ENCODE measurements around the gene CTNNA2. TPM values are rescaled to one million over a fixed set of nuclear protein-coding genes. Genes with fewer than 3 reads are reported as not detected.

The CTNNA2 gene
- total RNA-seq, 1 donor from 2014 or later: 43.5 TPM

GRCh38 chr2:79630060-79630459 lies 117.2 kb downstream of the CTNNA2 start:
- Histone ChIP-seq H3K4me3 (no peak overlapping the region), H3K27ac (no peak overlapping the region), H4K20me1 (ENCODE audit: low read depth) (no peaks in the 10 kb centered on the region), H3K4me1 (no peaks in the 10 kb centered on the region), H3K79me2 (ENCODE audit: low read depth) (no peaks in the 10 kb centered on the region), H3K36me3 (no peaks in the 10 kb centered on the region), H3K27me3 (no peaks in the 10 kb centered on the region), H3K4me2 (no peak overlapping the region), H2AFZ (replicated peaks) (no peak overlapping the region), H3F3A (ENCODE audit: low read depth) (no peaks in the 10 kb centered on the region), H3K9me3 (ENCODE audit: low read depth) (no peaks in the 10 kb centered on the region), H3K9ac (no peak overlapping the region)
- H3K27me3 Mint-ChIP-seq (ENCODE audit: insufficient read depth, low read depth): no peaks in the 10 kb centered on the region
- H3K27ac Mint-ChIP-seq: no peak overlapping the region
- peaks cover 8% of the 10 kb centered on the region for H3K9me3 Mint-ChIP-seq
- H3K4me3 Mint-ChIP-seq: no peak overlapping the region
- H3K36me3 Mint-ChIP-seq: peaks cover 26% of the 10 kb centered on the region
- no peak for DNase-seq (ENCODE audit: low spot score)
- H3K4me1 Mint-ChIP-seq: no peaks in the 10 kb centered on the region
- no peak for TF ChIP-seq EZH2phosphoT487 (IDR thresholded peaks at IDR 0.05)
- TF ChIP-seq CTCF (IDR thresholded peaks at IDR 0.05): no peak
- no peak for TF ChIP-seq EZH2 (IDR thresholded peaks at IDR 0.05)

GRCh38 chr2:79630972-79631557 lies 118.2 kb downstream of the CTNNA2 start:
- no peak for DNase-seq (ENCODE audit: low spot score)
- no peaks in the 10 kb centered on the region for H3K9me3 ChIP-seq (ENCODE audit: low read depth)
- H3K4me3 Mint-ChIP-seq: no peak overlapping the region
- no peaks in the 10 kb centered on the region for H3K4me1 ChIP-seq
- no peaks in the 10 kb centered on the region for H3K27me3 ChIP-seq
- TF ChIP-seq EZH2 (IDR thresholded peaks at IDR 0.05) (no peak), EZH2phosphoT487 (IDR thresholded peaks at IDR 0.05) (no peak), CTCF (IDR thresholded peaks at IDR 0.05) (no peak)
- H3K27ac ChIP-seq: no peak overlapping the region
- no peaks in the 10 kb centered on the region for H3F3A ChIP-seq (ENCODE audit: low read depth)
- H3K27ac Mint-ChIP-seq: no peak overlapping the region
- no peaks in the 10 kb centered on the region for H3K36me3 ChIP-seq
- H4K20me1 ChIP-seq (ENCODE audit: low read depth): no peaks in the 10 kb centered on the region
- H3K4me2 ChIP-seq: no peak overlapping the region
- no peaks in the 10 kb centered on the region for H3K4me1 Mint-ChIP-seq
- H3K9me3 Mint-ChIP-seq: peaks cover 8% of the 10 kb centered on the region
- no peaks in the 10 kb centered on the region for H3K79me2 ChIP-seq (ENCODE audit: low read depth)
- H3K36me3 Mint-ChIP-seq: peaks cover 22% of the 10 kb centered on the region
- H3K4me3 ChIP-seq: no peak overlapping the region
- no peak overlapping the region for H3K9ac ChIP-seq
- no peak overlapping the region for H2AFZ ChIP-seq (replicated peaks)
- no peaks in the 10 kb centered on the region for H3K27me3 Mint-ChIP-seq (ENCODE audit: insufficient read depth, low read depth)

GRCh38 chr2:79638410-79638809 lies 125.6 kb downstream of the CTNNA2 start:
- Histone ChIP-seq H4K20me1 (ENCODE audit: low read depth) (no peaks in the 10 kb centered on the region), H3F3A (ENCODE audit: low read depth) (no peaks in the 10 kb centered on the region), H3K4me3 (no peak overlapping the region), H2AFZ (replicated peaks) (no peak overlapping the region), H3K27ac (no peak overlapping the region), H3K36me3 (no peaks in the 10 kb centered on the region), H3K4me2 (no peak overlapping the region), H3K27me3 (no peaks in the 10 kb centered on the region), H3K9me3 (ENCODE audit: low read depth) (no peaks in the 10 kb centered on the region), H3K79me2 (ENCODE audit: low read depth) (no peaks in the 10 kb centered on the region), H3K9ac (no peak overlapping the region), H3K4me1 (peaks cover 26% of the 10 kb centered on the region)
- no peak for TF ChIP-seq CTCF (IDR thresholded peaks at IDR 0.05)
- peaks cover 6% of the 10 kb centered on the region for H3K9me3 Mint-ChIP-seq
- H3K27me3 Mint-ChIP-seq (ENCODE audit: insufficient read depth, low read depth): no peaks in the 10 kb centered on the region
- H3K4me3 Mint-ChIP-seq: no peak overlapping the region
- peaks cover 15% of the 10 kb centered on the region for H3K4me1 Mint-ChIP-seq
- peaks cover 16% of the 10 kb centered on the region for H3K36me3 Mint-ChIP-seq
- H3K27ac Mint-ChIP-seq: no peak overlapping the region
- DNase-seq (ENCODE audit: low spot score): no peak

All from neural progenitor cell (in vitro differentiated cells).